Stimulated activated CD8-positive, alpha-beta memory T cell treated with anti-CD3 and anti-CD28 coated beads, Interleukin-2, amount 100 ng/mL, for 48 hours (primary cell): ENCODE data around the gene ELAVL3.
"Not testable (repeated sequence)": the region's sequence is repeated elsewhere in the genome, so short reads cannot be mapped to it uniquely, and the experiment has no call there.

ENCODE experiments used
- DNase-seq, 2 donors: peaks; one replicate each; pipeline ENCODE4 v3.0.0-alpha.2; 2020; ENCODE audit warnings: low read depth in 2 of 2

ELAVL3 gene

GRCh38 chr19:11486661-11487503, 6.0 kb upstream of the ELAVL3 start:
- no peak for DNase-seq

GRCh38 chr19:11485245-11485837, 4.5 kb upstream of the ELAVL3 start:
- no peak for DNase-seq

GRCh38 chr19:11483366-11484111, 2.7 kb upstream of the ELAVL3 start:
- no peak for DNase-seq

GRCh38 chr19:11482384-11483050, 1.7 kb upstream of the ELAVL3 start:
- DNase-seq: peak; percentile 82 to 86

GRCh38 chr19:11481534-11482383, 913 bp upstream of the ELAVL3 start:
- peak; percentile 67 to 81 for DNase-seq

- no peak for DNase-seq
Observed at GRCh38 chr19:11479898-11480714, 740 bp downstream of the ELAVL3 start.

GRCh38 chr19:11479090-11479897, 1.6 kb downstream of the ELAVL3 start:
- peak; percentile 9 to 23 for DNase-seq

GRCh38 chr19:11478167-11479089, 2.4 kb downstream of the ELAVL3 start:
- DNase-seq: no peak

GRCh38 chr19:11475861-11476260, 5.0 kb downstream of the ELAVL3 start:
- no peak for DNase-seq

- DNase-seq: not testable (repeated sequence)
Observed at GRCh38 chr19:11475343-11475742, 5.5 kb downstream of the ELAVL3 start.

- no peak for DNase-seq
Observed at GRCh38 chr19:11473725-11474124, 7.1 kb downstream of the ELAVL3 start.

GRCh38 chr19:11468266-11468845, 12.5 kb downstream of the ELAVL3 start:
- not testable (repeated sequence) for DNase-seq

- DNase-seq: no peak
Observed at GRCh38 chr19:11465600-11465999, 15.2 kb downstream of the ELAVL3 start.

GRCh38 chr19:11464333-11465265, 16.2 kb downstream of the ELAVL3 start:
- DNase-seq: no peak

GRCh38 chr19:11463391-11463790, 17.5 kb downstream of the ELAVL3 start:
- DNase-seq: no peak

- no peak for DNase-seq
Observed at GRCh38 chr19:11461453-11461852, 19.4 kb downstream of the ELAVL3 start.

GRCh38 chr19:11460207-11460606, 20.6 kb downstream of the ELAVL3 start:
- no peak for DNase-seq
